Fibroblast of lung (primary cell): ENCODE results near the gene NR5A1.

Experiments used
- EZH2 ChIP-seq: IDR thresholded peaks from 2 replicates; pipeline ENCODE4 v1.5.1; 2012; ENCODE audit warnings: low read length, control low read depth, mild to moderate bottlenecking; ENCODE audit errors: missing control alignments
- TF ChIP-seq, protein P1 (sequence below), 2 donors: IDR thresholded peaks in 1 of 2; conservative IDR thresholded peaks in 1 of 2; 1 replicate in 1 of 2; 2 replicates in 1 of 2; pipeline ENCODE4 v1.5.1; 2011 to 2012; ENCODE audit warnings: low read length in 2 of 2, control low read depth in 1 of 2, inconsistent platforms in 1 of 2, low read depth in 1 of 2, mild to moderate bottlenecking in 1 of 2

DNA sequence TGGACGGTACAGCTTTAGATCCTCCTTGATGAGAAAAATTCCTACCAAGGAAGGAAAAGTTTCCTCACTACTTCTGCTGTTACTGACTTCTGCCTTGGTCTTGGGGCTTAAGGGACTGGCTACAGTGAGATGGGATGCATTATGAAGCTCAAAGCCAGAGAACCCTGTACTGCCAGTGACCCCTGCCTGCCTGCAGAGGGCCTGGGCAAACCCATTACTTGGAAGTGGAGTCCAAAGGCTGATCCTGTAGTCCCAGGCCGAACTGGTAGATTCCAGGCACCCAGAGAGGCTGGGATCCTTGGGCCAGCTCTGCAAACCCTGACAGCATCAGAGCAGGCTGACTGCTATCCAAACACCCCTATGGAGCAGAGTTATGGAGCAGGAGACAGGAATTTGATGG lies 25.7 kb upstream of the NR5A1 start:
- TF ChIP-seq, protein P1, sequence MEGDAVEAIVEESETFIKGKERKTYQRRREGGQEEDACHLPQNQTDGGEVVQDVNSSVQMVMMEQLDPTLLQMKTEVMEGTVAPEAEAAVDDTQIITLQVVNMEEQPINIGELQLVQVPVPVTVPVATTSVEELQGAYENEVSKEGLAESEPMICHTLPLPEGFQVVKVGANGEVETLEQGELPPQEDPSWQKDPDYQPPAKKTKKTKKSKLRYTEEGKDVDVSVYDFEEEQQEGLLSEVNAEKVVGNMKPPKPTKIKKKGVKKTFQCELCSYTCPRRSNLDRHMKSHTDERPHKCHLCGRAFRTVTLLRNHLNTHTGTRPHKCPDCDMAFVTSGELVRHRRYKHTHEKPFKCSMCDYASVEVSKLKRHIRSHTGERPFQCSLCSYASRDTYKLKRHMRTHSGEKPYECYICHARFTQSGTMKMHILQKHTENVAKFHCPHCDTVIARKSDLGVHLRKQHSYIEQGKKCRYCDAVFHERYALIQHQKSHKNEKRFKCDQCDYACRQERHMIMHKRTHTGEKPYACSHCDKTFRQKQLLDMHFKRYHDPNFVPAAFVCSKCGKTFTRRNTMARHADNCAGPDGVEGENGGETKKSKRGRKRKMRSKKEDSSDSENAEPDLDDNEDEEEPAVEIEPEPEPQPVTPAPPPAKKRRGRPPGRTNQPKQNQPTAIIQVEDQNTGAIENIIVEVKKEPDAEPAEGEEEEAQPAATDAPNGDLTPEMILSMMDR (conservative IDR thresholded peaks at IDR 0.05 in 1 of 2, IDR thresholded peaks at IDR 0.05 in 1 of 2; ENCODE audit: low read depth in 1 of 2, low read length in 2 of 2): no peak
- TF ChIP-seq EZH2: no peak
